Subcutaneous adipose tissue (tissue), 4 donors: ENCODE data around the gene ST6GAL1. TPM values are rescaled to one million over a fixed set of nuclear protein-coding genes. Genes with fewer than 3 reads are reported as not detected.

Experiments
- CTCF ChIP-seq: fragments of 450-650 bp; IDR thresholded peaks from one replicate; pipeline ENCODE4 v1.5.1; 2016; ENCODE audit warnings: low read depth, mild to moderate bottlenecking, control low read depth, antibody characterized with exemption, moderate library complexity
- total RNA-seq, 4 donors: library from RNA; depleted of rRNA; stranded (reverse); fragments of >200 nt; gene quantifications; one replicate each; pipeline ENCODE4 v1.1.0, GENCODE V29; 2016

The ST6GAL1 gene
- total RNA-seq, 4 donors from 2014 or later, result 31.4 to 80.1 (median 43.8) TPM

- no peak for TF ChIP-seq CTCF
These were observed 34.9 kb upstream of the ST6GAL1 start for GRCh38 chr3:186895406-186895805.

- TF ChIP-seq CTCF, result no peak
These were observed 34.3 kb upstream of the ST6GAL1 start for GRCh38 chr3:186896006-186896405.

- TF ChIP-seq CTCF, result no peak
These were observed 33.5 kb upstream of the ST6GAL1 start for GRCh38 chr3:186896875-186897274.

- TF ChIP-seq CTCF, result no peak
These were observed 29.1 kb upstream of the ST6GAL1 start for GRCh38 chr3:186901135-186901734.

GRCh38 chr3:186902154-186902553 lies 28.2 kb upstream of the ST6GAL1 start:
- no peak for TF ChIP-seq CTCF

GRCh38 chr3:186902713-186903112 lies 27.6 kb upstream of the ST6GAL1 start:
- TF ChIP-seq CTCF, result no peak

GRCh38 chr3:186909078-186909853 lies 21.1 kb upstream of the ST6GAL1 start:
- TF ChIP-seq CTCF, result no peak
